Mesangial cell (primary cell): ENCODE measurements around the gene RPP25L. TPM values are rescaled to one million over a fixed set of nuclear protein-coding genes. Genes with fewer than 3 reads are reported as not detected.

Source experiments
- total RNA-seq: library from RNA; depleted of rRNA; stranded (reverse); fragments of >200 nt; gene quantifications from 2 replicates; pipeline ENCODE4 v1.2.3, GENCODE V29; 2015

Gene RPP25L
- 35.4 and 41.2 TPM in 2 replicates for total RNA-seq

GRCh38 chr9:34611811-34612787 lies at the start of gene RPP25L:
RPP25L (minus strand) TSS chr9:34612097; CDS start chr9:34611296, 801 bp downstream.

GRCh38 chr9:34651876-34652601 lies 40.1 kb upstream of the RPP25L start, which contains the start of gene IL11RA:
IL11RA (plus strand) TSS chr9:34652185; CDS start chr9:34655218, 3,033 bp downstream.

GRCh38 chr9:34646211-34647083 lies 34.5 kb upstream of the RPP25L start, which contains the start of gene GALT:
GALT (plus strand) TSS chr9:34646675; CDS start chr9:34646705, 30 bp downstream.

GRCh38 chr9:34637356-34638137 lies 25.6 kb upstream of the RPP25L start, which contains the start of gene SIGMAR1:
SIGMAR1 (minus strand) TSS chr9:34637787; CDS start chr9:34637697, 90 bp downstream.

GRCh38 chr9:34628656-34629490 lies 17.0 kb upstream of the RPP25L start, which contains the start of gene ARID3C:
ARID3C (minus strand) TSS chr9:34629066; CDS start chr9:34628014, 1,052 bp downstream.

GRCh38 chr9:34620061-34620994 lies 8.4 kb upstream of the RPP25L start, which contains the start of gene DCTN3:
DCTN3 (minus strand) TSS chr9:34620495; CDS start chr9:34620464, 31 bp downstream.

GRCh38 chr9:34589636-34590380 lies 22.1 kb downstream of the RPP25L start, which contains the start of gene CNTFR:
CNTFR (minus strand) TSS chr9:34589724; CDS start chr9:34568981, 20,743 bp downstream.

Other genes starting within 250 kb of the RPP25L start
- gene MYORG, start 235.2 kb downstream of the RPP25L start, total RNA-seq = 4.9 and 6.2 TPM in 2 replicates
- gene FAM219A, start 153.5 kb downstream of the RPP25L start, total RNA-seq = 11.8 and 15.3 TPM in 2 replicates
- 0.25 TPM in 1 of 2 replicates, not detected in the other for gene DNAI1, start 153.3 kb downstream of the RPP25L start, total RNA-seq
- 0.65 TPM in 1 of 2 replicates, not detected in the other for gene ENHO, start 89.1 kb downstream of the RPP25L start, total RNA-seq
- not detected in 2 replicates for gene CNTFR, start 22.4 kb downstream of the RPP25L start, total RNA-seq
- gene DCTN3, start 8.4 kb upstream of the RPP25L start, total RNA-seq = 85.2 and 97.2 TPM in 2 replicates
- gene ARID3C, start 17.0 kb upstream of the RPP25L start, total RNA-seq = 0.51 TPM in 1 of 2 replicates, not detected in the other
- 156 and 253 TPM in 2 replicates for gene SIGMAR1, start 25.7 kb upstream of the RPP25L start, total RNA-seq
- 25.4 and 51.0 TPM in 2 replicates for gene GALT, start 34.6 kb upstream of the RPP25L start, total RNA-seq
- 9.1 and 15.2 TPM in 2 replicates for gene IL11RA, start 40.1 kb upstream of the RPP25L start, total RNA-seq
- 0.25 TPM in 1 of 2 replicates, not detected in the other for gene CCL27, start 50.6 kb upstream of the RPP25L start, total RNA-seq
- gene CCL19, start 79.2 kb upstream of the RPP25L start, total RNA-seq = not detected in 2 replicates
- not detected in 2 replicates for gene CCL21, start 98.0 kb upstream of the RPP25L start, total RNA-seq